ENCODE data around the gene EMILIN2.

The EMILIN2 gene

DNA sequence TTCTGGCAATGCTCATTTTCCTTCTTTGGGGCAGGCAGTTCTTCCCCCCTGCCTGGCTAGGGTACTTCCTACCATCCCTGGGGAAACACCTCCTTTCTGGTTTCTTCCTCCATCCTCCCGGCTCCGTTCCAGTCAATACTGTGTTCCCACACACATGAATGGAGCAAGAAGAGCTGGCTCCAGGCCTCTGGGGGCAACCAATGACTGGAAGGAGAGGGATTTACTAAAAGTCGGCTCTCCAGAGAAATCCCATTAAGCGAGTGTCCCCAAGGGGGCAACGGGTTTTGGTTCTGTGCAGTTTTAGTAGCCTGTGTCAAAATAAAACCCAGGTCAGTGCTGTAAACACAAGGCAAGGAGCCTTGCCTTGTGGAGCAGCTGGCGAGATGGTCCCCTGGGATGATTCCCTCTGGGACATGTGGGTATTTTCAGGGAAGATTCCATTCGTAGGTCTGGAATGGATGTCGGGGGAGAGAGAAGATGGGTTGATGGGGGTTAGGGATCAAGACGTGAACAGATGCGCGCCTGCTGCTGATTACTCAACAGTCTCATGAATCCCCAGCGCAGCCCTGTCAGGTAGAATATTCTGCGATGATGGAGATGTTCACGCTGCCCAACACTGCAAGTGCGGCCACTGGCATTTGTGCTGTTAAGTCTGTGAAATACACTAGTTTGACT is 32.0 kb downstream of the EMILIN2 start:
- no peak for DNase-seq

- no peak for DNase-seq
These were observed 33.1 kb downstream of the EMILIN2 start for GRCh38 chr18:2879889-2880288.

- no peak for DNase-seq
These were observed 33.7 kb downstream of the EMILIN2 start for GRCh38 chr18:2880473-2880872.

- peak in 1 of 51 donors; percentile 13 for DNase-seq
These were observed 34.5 kb downstream of the EMILIN2 start for GRCh38 chr18:2881088-2881839.

- DNase-seq = no peak
These were observed 35.0 kb downstream of the EMILIN2 start for GRCh38 chr18:2881840-2882195.

DNA sequence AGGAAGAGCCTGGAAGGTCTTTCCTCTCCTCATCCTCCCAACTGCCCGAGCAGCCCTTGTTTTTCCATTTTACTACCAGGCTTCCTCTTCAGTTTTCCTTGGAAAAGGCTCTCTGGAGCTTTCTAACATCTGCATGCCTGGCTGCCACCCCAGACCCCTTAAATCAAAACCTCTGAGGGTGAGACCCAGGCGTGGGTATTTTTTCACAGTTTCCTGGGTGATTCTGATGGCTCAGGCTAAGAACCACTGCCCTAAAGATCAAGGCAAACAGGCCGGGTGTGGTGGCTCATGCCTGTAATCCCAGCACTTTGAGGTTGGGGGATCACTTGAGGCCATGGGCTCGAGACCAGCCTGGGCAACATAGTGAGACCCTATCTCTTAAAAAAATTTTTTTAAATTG is 35.4 kb downstream of the EMILIN2 start:
- no peak for DNase-seq

GRCh38 chr18:2883076-2883735 is 36.4 kb downstream of the EMILIN2 start:
- DNase-seq = no peak

- no peak for DNase-seq
These were observed 38.0 kb downstream of the EMILIN2 start for GRCh38 chr18:2884706-2885285.

- no peak for DNase-seq
These were observed 40.7 kb downstream of the EMILIN2 start for GRCh38 chr18:2887470-2887869.

DNA sequence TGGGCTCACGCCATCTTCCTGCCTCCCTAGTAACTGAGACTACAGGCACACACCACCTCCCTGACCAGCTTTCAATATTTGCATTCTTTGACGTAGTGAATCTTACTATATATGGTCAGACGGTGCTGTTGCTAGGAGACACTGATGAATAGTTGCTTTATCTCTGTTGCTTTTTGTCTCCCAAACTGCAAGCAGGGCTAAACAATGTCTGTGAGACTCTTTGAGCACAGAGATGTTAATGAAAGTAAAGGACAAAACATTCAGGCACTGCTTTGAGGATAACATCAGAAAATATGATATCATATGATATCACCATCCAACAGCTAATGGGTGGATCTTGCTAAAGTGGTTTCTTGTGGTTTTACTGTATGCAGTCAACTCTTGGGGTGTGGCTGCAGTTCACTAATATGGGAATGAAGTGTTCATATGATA is 43.0 kb downstream of the EMILIN2 start:
- DNase-seq = no peak

GRCh38 chr18:2890606-2891005 is 43.8 kb downstream of the EMILIN2 start:
- DNase-seq = no peak

DNA sequence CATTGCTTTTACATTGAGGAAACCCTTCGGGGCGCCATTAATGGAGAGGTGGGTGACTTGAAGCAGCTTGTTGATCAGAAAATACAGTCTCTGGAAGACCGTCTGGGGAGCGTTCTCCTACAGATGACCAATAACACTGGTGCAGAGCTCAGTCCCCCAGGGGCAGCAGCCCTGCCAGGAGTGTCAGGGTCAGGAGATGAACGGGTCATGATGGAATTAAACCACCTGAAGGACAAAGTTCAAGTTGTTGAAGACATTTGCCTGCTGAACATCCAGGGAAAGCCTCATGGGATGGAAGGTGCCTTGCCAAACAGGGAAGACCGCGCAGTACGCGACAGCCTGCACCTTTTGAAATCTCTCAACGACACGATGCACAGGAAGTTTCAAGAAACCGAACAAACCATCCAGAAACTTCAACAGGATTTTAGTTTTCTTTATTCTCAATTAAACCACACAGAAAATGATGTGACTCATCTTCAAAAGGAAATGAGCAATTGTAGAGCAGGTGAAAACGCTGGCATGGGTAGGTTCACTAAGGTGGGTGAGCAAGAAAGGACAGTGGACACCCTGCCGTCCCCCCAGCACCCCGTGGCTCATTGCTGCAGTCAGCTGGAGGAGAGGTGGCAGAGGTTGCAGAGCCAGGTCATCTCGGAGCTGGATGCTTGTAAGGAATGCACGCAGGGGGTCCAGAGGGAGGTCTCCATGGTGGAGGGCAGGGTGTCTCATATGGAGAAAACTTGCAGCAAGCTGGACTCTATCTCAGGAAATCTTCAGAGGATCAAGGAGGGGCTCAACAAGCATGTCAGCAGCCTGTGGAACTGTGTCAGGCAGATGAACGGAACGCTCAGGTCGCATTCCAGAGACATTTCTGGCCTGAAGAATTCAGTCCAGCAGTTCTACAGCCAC is 45.0 kb downstream of the EMILIN2 start:
- DNase-seq = no peak

- DNase-seq = no peak
These were observed 46.2 kb downstream of the EMILIN2 start for GRCh38 chr18:2893056-2893455.

DNA sequence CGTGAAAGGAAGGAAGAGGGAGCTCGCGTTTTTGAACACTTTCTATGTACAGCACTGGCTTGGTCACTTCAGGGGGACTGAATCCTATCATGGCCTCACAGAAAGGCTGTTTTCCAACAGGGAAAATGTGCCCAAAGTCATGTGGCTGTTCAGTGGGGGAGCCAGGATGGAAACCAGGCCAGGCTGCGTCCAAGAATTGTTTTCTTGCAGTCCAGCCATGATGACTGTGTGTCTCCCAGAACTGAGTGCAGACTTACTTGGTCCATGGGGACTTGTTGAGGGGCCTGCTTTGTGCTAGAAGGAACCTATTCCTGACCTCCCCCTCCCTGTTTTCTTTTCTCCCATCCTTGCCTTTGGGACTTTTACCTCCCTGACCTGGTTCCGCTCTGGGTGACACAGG is 46.9 kb downstream of the EMILIN2 start:
- no peak for DNase-seq

DNA sequence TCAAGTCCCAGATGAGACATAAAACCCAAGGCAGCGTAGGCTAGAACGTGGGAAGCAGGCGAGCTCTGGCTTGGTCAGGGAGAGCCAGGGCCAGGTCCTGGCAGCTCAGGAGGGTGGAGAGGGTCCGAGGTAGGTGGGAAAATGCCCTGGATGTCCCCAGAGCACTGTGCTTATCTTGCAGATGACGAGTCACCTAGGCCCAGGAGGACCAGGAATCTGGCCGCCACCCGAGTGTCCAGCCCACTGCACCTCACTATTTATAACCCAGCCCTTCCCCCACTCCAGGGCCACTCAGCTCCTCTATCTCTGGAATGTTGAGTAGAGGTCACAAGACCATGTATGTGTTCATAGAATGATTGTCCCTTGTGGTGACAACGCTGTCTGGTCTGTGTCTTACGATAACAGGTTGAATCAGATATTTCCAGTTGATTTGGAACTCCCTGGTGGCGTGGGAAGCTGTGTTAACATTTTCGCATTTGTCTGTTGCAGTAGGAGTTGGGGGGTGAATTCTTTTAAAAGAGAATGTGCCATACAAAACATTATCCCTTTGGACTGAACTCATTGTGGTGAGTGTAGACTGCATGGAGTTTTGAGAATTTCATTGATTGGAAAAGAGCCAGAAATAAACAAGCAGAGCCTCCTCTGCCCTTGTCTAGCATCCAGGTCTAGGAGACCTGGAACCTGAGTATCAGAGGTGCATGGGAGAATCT is 47.5 kb downstream of the EMILIN2 start:
- DNase-seq = no peak

DNA sequence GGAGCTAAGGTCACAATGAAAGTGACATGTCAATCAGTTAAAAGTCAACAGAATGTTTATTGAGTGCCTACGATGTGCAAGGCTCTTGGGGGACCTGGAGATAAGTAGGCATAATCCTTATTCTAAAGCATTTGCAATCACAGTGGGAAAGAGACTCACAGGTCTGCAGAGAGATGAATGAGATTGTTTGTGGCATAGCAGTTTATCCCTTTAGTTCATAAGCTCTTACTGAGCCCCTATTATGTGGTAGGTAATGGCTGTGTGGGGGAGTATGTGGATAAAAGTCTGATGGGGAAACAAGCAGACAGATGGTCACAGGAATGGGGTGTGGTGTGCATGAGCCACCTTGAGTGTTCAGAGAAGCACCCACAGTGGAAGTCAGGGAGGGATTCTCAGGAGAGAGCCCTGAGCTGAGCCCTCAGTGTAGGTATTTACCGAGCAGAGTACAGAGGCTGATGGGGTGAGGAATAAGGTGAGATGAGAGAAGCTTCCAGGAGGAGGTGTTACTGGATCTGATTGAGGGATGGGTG is 48.1 kb downstream of the EMILIN2 start:
- DNase-seq = no peak

GRCh38 chr18:2895391-2895790 is 48.6 kb downstream of the EMILIN2 start:
- no peak for DNase-seq

GRCh38 chr18:2896990-2897389 is 50.2 kb downstream of the EMILIN2 start:
- DNase-seq = no peak

DNA sequence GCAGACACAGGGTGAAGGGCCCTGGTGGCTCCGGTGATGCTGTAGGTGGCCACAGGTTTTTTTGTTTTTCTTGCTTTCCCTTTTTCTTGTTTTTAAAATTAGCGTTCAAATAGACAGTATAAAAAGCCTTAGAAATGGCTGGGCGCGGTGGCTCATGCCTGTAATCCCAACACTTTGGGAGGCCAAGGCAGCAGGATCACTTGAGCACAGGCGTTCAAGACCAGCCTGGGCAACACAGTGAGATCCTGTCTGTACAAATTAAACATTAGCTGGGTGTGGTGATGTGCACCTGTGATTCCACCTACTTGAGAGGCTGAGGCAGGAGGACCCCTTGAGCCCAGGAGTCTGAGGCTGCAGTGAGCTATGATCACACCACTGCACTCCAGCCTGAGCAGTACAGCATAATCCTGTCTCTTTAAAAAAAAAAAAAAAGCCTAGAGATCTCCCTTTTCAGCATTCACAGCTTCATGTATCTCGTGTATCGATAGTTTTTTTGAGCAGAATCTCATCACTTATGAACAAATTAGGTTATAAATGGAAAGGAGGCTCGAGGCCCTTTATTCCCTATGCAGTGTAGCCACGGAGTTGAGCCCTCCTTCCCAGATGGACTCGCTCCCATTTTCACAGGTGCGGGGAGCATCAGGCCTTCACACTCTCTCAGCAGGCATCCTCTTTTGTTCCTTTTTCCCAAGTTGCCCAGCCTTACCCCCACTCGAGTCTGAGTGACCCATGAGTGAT is 50.8 kb downstream of the EMILIN2 start:
- no peak for DNase-seq

DNA sequence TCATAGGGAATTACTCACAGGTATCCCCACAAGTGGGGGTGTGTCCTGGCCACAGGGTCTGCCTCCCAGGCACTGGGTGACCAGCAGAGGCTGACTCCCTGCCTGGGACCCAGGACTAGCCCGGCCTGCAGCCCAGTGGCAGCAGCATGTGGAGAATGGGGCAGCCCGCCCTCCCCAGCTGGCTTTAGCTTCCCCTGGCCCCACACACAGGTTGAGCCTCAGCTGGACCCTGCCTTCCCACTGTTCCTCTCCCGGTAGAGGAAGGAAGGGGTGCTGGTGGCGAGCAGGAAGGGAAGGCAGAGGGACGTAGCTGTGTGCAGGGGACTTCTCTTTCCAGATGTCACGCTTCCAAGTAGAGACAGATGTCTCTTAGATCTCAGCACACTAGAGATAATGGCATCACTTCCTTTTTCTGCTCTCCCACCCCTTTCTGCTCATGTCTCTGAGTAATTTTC is 51.4 kb downstream of the EMILIN2 start:
- no peak for DNase-seq
